GM18870 (cell line): ENCODE results near the gene CHST4.
"Not testable (repeated sequence)": the region's sequence is repeated elsewhere in the genome, so short reads cannot be mapped to it uniquely, and the experiment has no call there.

Experiments
- ATAC-seq: cut with Tn5 transposase; IDR thresholded peaks from one replicate; pipeline ENCODE4 v1.9.1; 2021; ENCODE audit warnings: moderate library complexity; ENCODE audit not compliant: unreplicated experiment

Gene CHST4

GRCh38 chr16:71526111-71526631 lies at the start of gene CHST4:
Gene CHST4, plus strand, starts transcription at chr16:71526426. Its CDS starts 10,252 bp downstream, at chr16:71536678.
- ATAC-seq: no peak

- ATAC-seq: no peak
Observed at GRCh38 chr16:71476457-71477124, 49.6 kb upstream of the CHST4 start.

GRCh38 chr16:71479420-71479819 lies 46.8 kb upstream of the CHST4 start:
- ATAC-seq: no peak

- ATAC-seq: no peak
Observed at GRCh38 chr16:71480956-71481355, 45.3 kb upstream of the CHST4 start.

- no peak for ATAC-seq
Observed at GRCh38 chr16:71482569-71482968, 43.7 kb upstream of the CHST4 start.

- ATAC-seq: peak; percentile 80
Observed at GRCh38 chr16:71484006-71484893, 42.0 kb upstream of the CHST4 start.

GRCh38 chr16:71489122-71489521 lies 37.1 kb upstream of the CHST4 start, which contains the start of gene ZNF19:
Gene ZNF19, minus strand, starts transcription at chr16:71489324. Its CDS starts 7,210 bp downstream, at chr16:71482114.
- no peak for ATAC-seq

- ATAC-seq: no peak
Observed at GRCh38 chr16:71490361-71490760, 35.9 kb upstream of the CHST4 start.

- no peak for ATAC-seq
Observed at GRCh38 chr16:71491054-71491453, 35.2 kb upstream of the CHST4 start.

- no peak for ATAC-seq
Observed at GRCh38 chr16:71492786-71493185, 33.4 kb upstream of the CHST4 start.

GRCh38 chr16:71493213-71493612 lies 33.0 kb upstream of the CHST4 start:
- no peak for ATAC-seq

GRCh38 chr16:71498031-71498430 lies 28.2 kb upstream of the CHST4 start:
- no peak for ATAC-seq

- ATAC-seq: peak; percentile 43
Observed at GRCh38 chr16:71499775-71500364, 26.4 kb upstream of the CHST4 start.

GRCh38 chr16:71500964-71501363 lies 25.3 kb upstream of the CHST4 start:
- ATAC-seq: no peak

GRCh38 chr16:71501547-71501946 lies 24.7 kb upstream of the CHST4 start:
- no peak for ATAC-seq

- ATAC-seq: not testable (repeated sequence)
Observed at GRCh38 chr16:71504051-71504450, 22.2 kb upstream of the CHST4 start.

- ATAC-seq: no peak
Observed at GRCh38 chr16:71504901-71505300, 21.3 kb upstream of the CHST4 start.

- no peak for ATAC-seq
Observed at GRCh38 chr16:71507061-71507460, 19.2 kb upstream of the CHST4 start.

- ATAC-seq: no peak
Observed at GRCh38 chr16:71513302-71513701, 12.9 kb upstream of the CHST4 start.

GRCh38 chr16:71514476-71514875 lies 11.8 kb upstream of the CHST4 start:
- ATAC-seq: no peak

GRCh38 chr16:71515026-71515425 lies 11.2 kb upstream of the CHST4 start:
- no peak for ATAC-seq
